GM13977 (cell line): ENCODE measurements around the gene WFDC1.

ENCODE experiments used
- DNase-seq: peaks from one replicate; pipeline ENCODE4 v3.0.0; 2012; ENCODE audit warnings: low spot score
- CTCF ChIP-seq: IDR thresholded peaks from 2 replicates; pipeline ENCODE4 v1.5.1; 2012; ENCODE audit warnings: mild to moderate bottlenecking, control low read depth; ENCODE audit not compliant: insufficient read depth; ENCODE audit errors: extremely low read depth, missing control alignments
- in situ Hi-C: fragments of 300-500 bp; cut with MboI; formaldehyde crosslinking; loops from one replicate; pipeline ENCODE4 v1.12.0; 2022; ENCODE audit warnings: low sequenced_read_pairs, low pct_unique_long_range_greater_than_20kb, mixed read lengths, inconsistent platforms; ENCODE audit not compliant: unreplicated experiment

Gene WFDC1

GRCh38 chr16:84253173-84253572 lies 41.5 kb upstream of the WFDC1 start:
- TF ChIP-seq CTCF = no peak
- no peak for DNase-seq
- in situ Hi-C loops = no loop called here

- DNase-seq = no peak
- in situ Hi-C loops = no loop called here
- TF ChIP-seq CTCF = no peak
Measured at GRCh38 chr16:84254062-84254461, 40.6 kb upstream of the WFDC1 start.

- in situ Hi-C loops = no loop called here
- DNase-seq = no peak
- no peak for TF ChIP-seq CTCF
Measured at GRCh38 chr16:84255050-84255810, 39.4 kb upstream of the WFDC1 start.

GRCh38 chr16:84258266-84258665 lies 36.4 kb upstream of the WFDC1 start:
- no peak for TF ChIP-seq CTCF
- no peak for DNase-seq
- in situ Hi-C loops = no loop called here

GRCh38 chr16:84259691-84260090 lies 35.0 kb upstream of the WFDC1 start:
- in situ Hi-C loops = no loop called here
- DNase-seq = no peak
- no peak for TF ChIP-seq CTCF

- in situ Hi-C loops = no loop called here
Measured at GRCh38 chr16:84260766-84261554, 33.7 kb upstream of the WFDC1 start.

More at GRCh38 chr16:84260766-84261554, 33.7 kb upstream of the WFDC1 start:
- DNase-seq = no peak
- TF ChIP-seq CTCF = no peak
